Epithelial cell of esophagus (primary cell): ENCODE data around the gene TMX4.
A peak's percentile ranks its signal among the peaks of the same experiment; 100 is the strongest.

Source experiments
- DNase-seq: peaks from one replicate; pipeline ENCODE4 v3.0.0; 2010; ENCODE audit warnings: low read depth
- H3K4me3 ChIP-seq: 2 replicates; pipeline ENCODE4 v1.5.1; 2011; ENCODE audit warnings: mild to moderate bottlenecking, low read length, control low read depth
- TF ChIP-seq, protein P1 (sequence below): IDR thresholded peaks from 2 replicates; pipeline ENCODE4 v1.5.1; 2011; ENCODE audit warnings: low read depth, mild to moderate bottlenecking, low read length, control low read depth, inconsistent platforms; ENCODE audit not compliant: insufficient read depth; ENCODE audit errors: missing control alignments

The TMX4 gene

GRCh38 chr20:8002056-8002455 lies 17.5 kb downstream of the TMX4 start:
- no peak for DNase-seq
- TF ChIP-seq, protein P1, sequence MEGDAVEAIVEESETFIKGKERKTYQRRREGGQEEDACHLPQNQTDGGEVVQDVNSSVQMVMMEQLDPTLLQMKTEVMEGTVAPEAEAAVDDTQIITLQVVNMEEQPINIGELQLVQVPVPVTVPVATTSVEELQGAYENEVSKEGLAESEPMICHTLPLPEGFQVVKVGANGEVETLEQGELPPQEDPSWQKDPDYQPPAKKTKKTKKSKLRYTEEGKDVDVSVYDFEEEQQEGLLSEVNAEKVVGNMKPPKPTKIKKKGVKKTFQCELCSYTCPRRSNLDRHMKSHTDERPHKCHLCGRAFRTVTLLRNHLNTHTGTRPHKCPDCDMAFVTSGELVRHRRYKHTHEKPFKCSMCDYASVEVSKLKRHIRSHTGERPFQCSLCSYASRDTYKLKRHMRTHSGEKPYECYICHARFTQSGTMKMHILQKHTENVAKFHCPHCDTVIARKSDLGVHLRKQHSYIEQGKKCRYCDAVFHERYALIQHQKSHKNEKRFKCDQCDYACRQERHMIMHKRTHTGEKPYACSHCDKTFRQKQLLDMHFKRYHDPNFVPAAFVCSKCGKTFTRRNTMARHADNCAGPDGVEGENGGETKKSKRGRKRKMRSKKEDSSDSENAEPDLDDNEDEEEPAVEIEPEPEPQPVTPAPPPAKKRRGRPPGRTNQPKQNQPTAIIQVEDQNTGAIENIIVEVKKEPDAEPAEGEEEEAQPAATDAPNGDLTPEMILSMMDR, result no peak
- H3K4me3 ChIP-seq, result no peak overlapping the region

- DNase-seq, result no peak
- H3K4me3 ChIP-seq, result no peak overlapping the region
- TF ChIP-seq, protein P1, result no peak
These were observed 18.8 kb downstream of the TMX4 start for GRCh38 chr20:8000796-8001195.

- TF ChIP-seq, protein P1, result no peak
- no peak for DNase-seq
These were observed 22.7 kb downstream of the TMX4 start for GRCh38 chr20:7996898-7997297.

GRCh38 chr20:7994809-7995208 lies 24.8 kb downstream of the TMX4 start:
- no peak overlapping the region for H3K4me3 ChIP-seq
- DNase-seq, result no peak
- TF ChIP-seq, protein P1, result no peak

More at GRCh38 chr20:7996898-7997297, 22.7 kb downstream of the TMX4 start:
- no peak overlapping the region for H3K4me3 ChIP-seq

GRCh38 chr20:7993703-7994102 lies 25.9 kb downstream of the TMX4 start:
- H3K4me3 ChIP-seq, result no peak overlapping the region
- no peak for DNase-seq
- TF ChIP-seq, protein P1, result no peak

DNA sequence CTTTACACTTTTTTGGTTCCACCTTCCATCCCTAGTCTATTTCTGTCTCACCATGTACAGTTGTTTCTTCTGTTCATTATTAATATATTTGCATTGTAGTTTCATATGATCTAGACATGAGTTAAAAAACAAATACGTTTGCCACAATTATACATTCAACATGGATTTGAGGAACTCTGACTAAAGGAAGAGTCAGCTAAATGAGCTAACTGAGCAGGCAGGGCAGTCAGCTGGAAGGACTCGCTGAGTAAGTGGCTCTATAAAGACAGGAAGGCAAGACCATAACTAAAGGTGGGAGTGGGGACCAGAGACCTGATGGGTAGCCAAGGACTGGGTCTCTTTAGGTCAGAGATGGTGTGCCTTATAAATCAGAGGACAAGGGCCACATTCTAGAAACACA lies 26.3 kb downstream of the TMX4 start:
- no peak overlapping the region for H3K4me3 ChIP-seq
- peak; percentile 12 for DNase-seq
- TF ChIP-seq, protein P1, result no peak

DNA sequence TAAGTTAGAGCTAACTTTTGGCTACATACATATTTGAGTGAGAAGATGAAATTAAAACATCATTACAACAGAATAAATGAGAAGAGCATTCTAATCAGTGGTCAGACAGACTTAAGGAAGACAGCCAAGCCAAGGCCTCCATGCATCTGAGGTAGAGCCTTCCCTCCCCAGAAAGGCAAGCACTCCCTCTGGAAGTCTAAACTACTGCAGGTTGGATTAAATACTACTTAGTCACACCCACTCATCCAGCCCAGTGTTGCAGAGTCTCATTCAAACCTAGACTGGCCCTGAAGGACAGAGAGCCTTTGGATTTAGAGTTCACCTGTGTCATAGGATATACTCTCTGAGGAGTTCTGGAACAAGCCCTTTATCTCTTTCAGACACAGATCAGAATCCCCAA lies 29.2 kb downstream of the TMX4 start:
- TF ChIP-seq, protein P1, result no peak
- DNase-seq, result no peak
- no peak overlapping the region for H3K4me3 ChIP-seq
